H1 (cell line): ENCODE measurements around the gene IFT122.

Source experiments
- CHD2 ChIP-seq: IDR thresholded peaks from 2 replicates; pipeline ENCODE4 v1.6.1; 2012; ENCODE audit warnings: low read length, improper control_type of control experiment
- EZH2 ChIP-seq: fragments of 200-600 bp; sonication (generic); IDR thresholded peaks from 2 replicates; pipeline ENCODE4 v1.7.1; 2012; ENCODE audit warnings: low read depth, mild to moderate bottlenecking, moderate library complexity, low read length, inconsistent platforms; ENCODE audit not compliant: severe bottlenecking
- GABPA ChIP-seq: IDR thresholded peaks from 2 replicates; pipeline ENCODE4 v1.6.1; 2011; ENCODE audit warnings: mild to moderate bottlenecking, low read length, moderate library complexity, borderline replicate concordance; ENCODE audit not compliant: insufficient read depth
- JUN ChIP-seq: IDR thresholded peaks from 2 replicates; pipeline ENCODE4 v1.6.1; 2011; ENCODE audit warnings: low read depth, mild to moderate bottlenecking, improper control_type of control experiment, low read length
- SUZ12 ChIP-seq: fragments of 200-600 bp; sonication (generic); IDR thresholded peaks from 2 replicates; pipeline ENCODE4 v1.6.1; 2012; ENCODE audit warnings: mild to moderate bottlenecking, inconsistent platforms, low read length, moderate library complexity, mixed read lengths
- TF ChIP-seq, protein P1 (sequence below), 3 experiments: IDR thresholded peaks; 1 replicate in 2 of 3; 2 replicates in 1 of 3; pipeline versions ENCODE4 v1.5.1 to v1.6.1; 2011; ENCODE audit warnings: low read length in 3 of 3, mild to moderate bottlenecking in 3 of 3, inconsistent platforms in 2 of 3, low read depth in 1 of 3, moderate library complexity in 1 of 3; ENCODE audit not compliant: insufficient read depth in 1 of 3; ENCODE audit errors: control extremely low read depth in 1 of 3

DNA sequence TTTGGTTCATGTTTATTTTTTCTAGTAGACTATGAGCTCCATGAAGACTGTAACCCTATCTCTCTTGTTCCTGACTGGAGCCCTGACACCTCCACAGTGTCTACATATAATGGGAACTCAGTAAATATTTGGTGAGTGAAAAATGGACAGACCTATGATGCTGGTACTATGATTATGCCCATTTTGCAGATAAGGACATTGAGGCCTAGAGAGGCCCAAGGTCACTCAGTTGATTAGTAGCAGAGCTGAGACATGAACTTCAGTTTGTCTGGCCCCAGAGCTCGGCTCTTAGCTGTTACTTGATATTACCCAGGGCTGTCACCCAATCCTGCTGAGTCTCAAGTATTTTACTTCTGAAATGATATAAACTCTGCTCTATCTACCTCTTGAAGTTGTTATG lies 17.1 kb upstream of the IFT122 start:
- TF ChIP-seq, protein P1, sequence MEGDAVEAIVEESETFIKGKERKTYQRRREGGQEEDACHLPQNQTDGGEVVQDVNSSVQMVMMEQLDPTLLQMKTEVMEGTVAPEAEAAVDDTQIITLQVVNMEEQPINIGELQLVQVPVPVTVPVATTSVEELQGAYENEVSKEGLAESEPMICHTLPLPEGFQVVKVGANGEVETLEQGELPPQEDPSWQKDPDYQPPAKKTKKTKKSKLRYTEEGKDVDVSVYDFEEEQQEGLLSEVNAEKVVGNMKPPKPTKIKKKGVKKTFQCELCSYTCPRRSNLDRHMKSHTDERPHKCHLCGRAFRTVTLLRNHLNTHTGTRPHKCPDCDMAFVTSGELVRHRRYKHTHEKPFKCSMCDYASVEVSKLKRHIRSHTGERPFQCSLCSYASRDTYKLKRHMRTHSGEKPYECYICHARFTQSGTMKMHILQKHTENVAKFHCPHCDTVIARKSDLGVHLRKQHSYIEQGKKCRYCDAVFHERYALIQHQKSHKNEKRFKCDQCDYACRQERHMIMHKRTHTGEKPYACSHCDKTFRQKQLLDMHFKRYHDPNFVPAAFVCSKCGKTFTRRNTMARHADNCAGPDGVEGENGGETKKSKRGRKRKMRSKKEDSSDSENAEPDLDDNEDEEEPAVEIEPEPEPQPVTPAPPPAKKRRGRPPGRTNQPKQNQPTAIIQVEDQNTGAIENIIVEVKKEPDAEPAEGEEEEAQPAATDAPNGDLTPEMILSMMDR (IDR thresholded peaks at IDR 0.05; ENCODE audit: control extremely low read depth in 1 of 3, insufficient read depth in 1 of 3, low read depth in 1 of 3, low read length in 3 of 3), result no peak
- TF ChIP-seq EZH2, result no peak
- TF ChIP-seq GABPA, result no peak
- no peak for TF ChIP-seq JUN
- TF ChIP-seq CHD2, result no peak
- TF ChIP-seq SUZ12, result no peak
